Measurements from ENCODE around the gene KDM4C.

KDM4C gene

DNA sequence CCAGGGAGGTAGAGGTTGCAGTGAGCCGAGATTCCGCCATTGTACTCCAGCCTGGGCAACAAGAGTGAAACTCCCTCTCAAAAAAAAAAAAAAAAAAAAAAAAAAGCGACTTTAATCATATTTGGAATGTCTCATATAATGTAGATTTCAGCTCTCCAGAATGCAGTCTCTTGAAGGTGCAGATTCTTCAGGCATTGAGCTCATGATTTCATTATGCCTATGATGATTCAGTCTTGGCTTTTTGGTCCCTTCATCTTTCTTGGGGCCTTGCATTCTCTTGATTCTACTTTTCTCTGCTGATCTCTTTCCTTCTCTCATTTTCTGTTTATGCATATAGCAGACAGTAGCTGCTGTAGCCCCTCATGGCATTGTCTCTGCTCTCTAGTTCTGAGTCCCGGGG, 22.9 kb downstream of the KDM4C start:
- Histone ChIP-seq H3K4me3 (ENCODE audit: low read depth, low read length) (no peak overlapping the region), H3K27me3 (ENCODE audit: control insufficient read depth, insufficient read depth, low read length) (no peaks in the 10 kb centered on the region), H2AFZ (no peak overlapping the region), H3K36me3 (ENCODE audit: control insufficient read depth, insufficient read depth, low read length) (no peaks in the 10 kb centered on the region), H3K4me2 (ENCODE audit: low read length) (no peak overlapping the region), H3K27ac (no peak overlapping the region), H3K79me2 (peaks cover 28% of the 10 kb centered on the region), H3K9ac (no peak overlapping the region), H3K9me3 (ENCODE audit: control insufficient read depth, low read length) (no peaks in the 10 kb centered on the region), H3K4me1 (no peaks in the 10 kb centered on the region)
- TF ChIP-seq, protein P1, sequence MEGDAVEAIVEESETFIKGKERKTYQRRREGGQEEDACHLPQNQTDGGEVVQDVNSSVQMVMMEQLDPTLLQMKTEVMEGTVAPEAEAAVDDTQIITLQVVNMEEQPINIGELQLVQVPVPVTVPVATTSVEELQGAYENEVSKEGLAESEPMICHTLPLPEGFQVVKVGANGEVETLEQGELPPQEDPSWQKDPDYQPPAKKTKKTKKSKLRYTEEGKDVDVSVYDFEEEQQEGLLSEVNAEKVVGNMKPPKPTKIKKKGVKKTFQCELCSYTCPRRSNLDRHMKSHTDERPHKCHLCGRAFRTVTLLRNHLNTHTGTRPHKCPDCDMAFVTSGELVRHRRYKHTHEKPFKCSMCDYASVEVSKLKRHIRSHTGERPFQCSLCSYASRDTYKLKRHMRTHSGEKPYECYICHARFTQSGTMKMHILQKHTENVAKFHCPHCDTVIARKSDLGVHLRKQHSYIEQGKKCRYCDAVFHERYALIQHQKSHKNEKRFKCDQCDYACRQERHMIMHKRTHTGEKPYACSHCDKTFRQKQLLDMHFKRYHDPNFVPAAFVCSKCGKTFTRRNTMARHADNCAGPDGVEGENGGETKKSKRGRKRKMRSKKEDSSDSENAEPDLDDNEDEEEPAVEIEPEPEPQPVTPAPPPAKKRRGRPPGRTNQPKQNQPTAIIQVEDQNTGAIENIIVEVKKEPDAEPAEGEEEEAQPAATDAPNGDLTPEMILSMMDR (IDR thresholded peaks at IDR 0.05), result no peak

DNA sequence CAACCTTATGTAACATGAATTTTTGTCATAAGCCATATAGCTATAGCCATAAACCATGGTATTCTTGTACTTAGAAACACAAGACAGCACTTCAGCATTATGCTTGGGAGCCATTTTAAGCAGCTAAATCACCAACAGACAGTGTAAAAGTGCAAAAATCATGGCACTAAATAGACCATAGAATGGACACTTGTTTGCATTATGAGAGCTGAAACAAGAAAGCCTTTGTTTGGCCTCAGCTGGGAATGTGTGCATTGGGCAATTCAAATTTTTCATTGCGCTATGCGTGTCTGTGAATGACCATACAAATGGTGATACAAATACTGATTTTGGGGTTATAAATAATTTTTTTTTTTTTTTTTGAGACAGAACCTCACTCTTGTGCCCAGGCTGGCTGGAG, 23.7 kb downstream of the KDM4C start:
- no peak overlapping the region for H3K9ac ChIP-seq
- H3K36me3 ChIP-seq (ENCODE audit: control insufficient read depth, insufficient read depth, low read length), result no peaks in the 10 kb centered on the region
- peaks cover 28% of the 10 kb centered on the region for H3K79me2 ChIP-seq
- TF ChIP-seq, protein P1 (IDR thresholded peaks at IDR 0.05), result no peak
- no peaks in the 10 kb centered on the region for H3K4me1 ChIP-seq
- H3K4me2 ChIP-seq (ENCODE audit: low read length), result no peak overlapping the region
- no peaks in the 10 kb centered on the region for H3K27me3 ChIP-seq (ENCODE audit: control insufficient read depth, insufficient read depth, low read length)
- H3K9me3 ChIP-seq (ENCODE audit: control insufficient read depth, low read length), result no peaks in the 10 kb centered on the region
- H3K27ac ChIP-seq, result no peak overlapping the region
- H2AFZ ChIP-seq, result no peak overlapping the region
- H3K4me3 ChIP-seq (ENCODE audit: low read depth, low read length), result no peak overlapping the region

DNA sequence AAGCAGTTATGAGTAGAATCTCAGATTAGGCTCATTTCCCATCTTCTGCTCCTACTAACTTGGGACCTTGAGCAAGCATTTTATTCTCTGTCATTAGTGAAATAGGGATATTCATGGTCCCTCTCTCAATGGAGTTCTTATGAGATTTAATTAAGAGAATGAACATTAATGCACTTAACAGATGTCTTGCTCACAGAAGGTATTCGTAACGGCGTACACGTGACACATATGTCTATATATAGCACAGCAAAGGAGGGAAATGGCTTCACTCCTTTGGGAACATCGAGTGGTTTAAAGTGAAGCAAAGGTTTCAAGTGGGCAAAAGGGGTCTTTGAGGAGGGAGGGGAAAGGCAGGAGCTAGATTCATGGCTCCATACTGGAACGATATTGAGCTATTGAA, 24.6 kb downstream of the KDM4C start:
- TF ChIP-seq, protein P1 (IDR thresholded peaks at IDR 0.05), result no peak
- H3K4me3 ChIP-seq (ENCODE audit: low read depth, low read length), result no peak overlapping the region
- H3K4me2 ChIP-seq (ENCODE audit: low read length), result no peak overlapping the region
- no peaks in the 10 kb centered on the region for H3K4me1 ChIP-seq
- H2AFZ ChIP-seq, result no peak overlapping the region
- no peaks in the 10 kb centered on the region for H3K9me3 ChIP-seq (ENCODE audit: control insufficient read depth, low read length)
- H3K79me2 ChIP-seq, result peaks cover 24% of the 10 kb centered on the region
- no peak overlapping the region for H3K27ac ChIP-seq
- H3K27me3 ChIP-seq (ENCODE audit: control insufficient read depth, insufficient read depth, low read length), result no peaks in the 10 kb centered on the region
- H3K36me3 ChIP-seq (ENCODE audit: control insufficient read depth, insufficient read depth, low read length), result no peaks in the 10 kb centered on the region
- no peak overlapping the region for H3K9ac ChIP-seq

DNA sequence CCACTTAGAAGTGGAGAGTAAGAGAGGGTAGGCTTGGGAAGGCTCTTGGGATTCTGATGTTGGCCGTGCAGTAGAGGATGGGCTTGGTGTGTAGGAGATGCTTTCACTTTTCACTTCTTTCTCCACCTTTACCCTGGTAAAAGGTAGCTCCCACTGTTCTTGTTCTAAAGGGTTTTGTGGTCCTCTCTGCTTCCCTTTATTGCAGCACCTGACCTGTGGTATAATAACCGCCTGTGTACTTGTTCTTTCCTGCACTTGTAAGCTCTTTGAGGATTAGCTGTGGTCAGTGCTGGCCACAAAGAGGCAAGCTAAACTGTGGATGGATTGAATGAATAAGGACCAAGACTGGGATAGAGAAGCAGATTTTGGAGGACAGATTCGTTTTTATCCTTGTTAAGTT, 25.2 kb downstream of the KDM4C start:
- Histone ChIP-seq H3K36me3 (ENCODE audit: control insufficient read depth, insufficient read depth, low read length) (no peaks in the 10 kb centered on the region), H3K79me2 (peaks cover 22% of the 10 kb centered on the region), H3K27me3 (ENCODE audit: control insufficient read depth, insufficient read depth, low read length) (no peaks in the 10 kb centered on the region), H3K4me2 (ENCODE audit: low read length) (no peak overlapping the region), H2AFZ (no peak overlapping the region), H3K9ac (no peak overlapping the region), H3K4me3 (ENCODE audit: low read depth, low read length) (no peak overlapping the region), H3K27ac (no peak overlapping the region), H3K4me1 (no peaks in the 10 kb centered on the region), H3K9me3 (ENCODE audit: control insufficient read depth, low read length) (no peaks in the 10 kb centered on the region)
- TF ChIP-seq, protein P1 (IDR thresholded peaks at IDR 0.05), result no peak

DNA sequence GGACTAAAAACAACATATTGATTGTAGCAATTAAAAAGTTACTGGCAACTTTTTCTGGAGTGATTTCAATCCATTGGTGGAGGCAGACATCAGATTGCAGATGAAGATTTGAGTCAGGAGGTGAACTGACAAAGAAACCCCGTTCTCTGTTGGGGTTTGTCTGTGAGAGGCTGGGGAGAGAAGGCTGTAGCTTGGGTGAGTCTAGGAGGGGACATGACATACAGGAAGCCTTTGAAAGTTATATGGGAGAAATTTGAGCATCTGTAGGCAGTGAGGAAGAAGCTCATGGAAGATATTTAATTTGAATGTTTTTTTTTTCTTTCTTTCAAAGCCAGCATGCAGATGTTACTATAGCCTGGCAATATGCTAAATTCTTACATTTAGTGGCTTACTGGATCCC, 26.0 kb downstream of the KDM4C start:
- Histone ChIP-seq H3K9me3 (ENCODE audit: control insufficient read depth, low read length) (no peaks in the 10 kb centered on the region), H3K4me3 (ENCODE audit: low read depth, low read length) (no peak overlapping the region), H3K27ac (no peak overlapping the region), H3K79me2 (peaks cover 22% of the 10 kb centered on the region), H2AFZ (no peak overlapping the region), H3K4me1 (no peaks in the 10 kb centered on the region), H3K27me3 (ENCODE audit: control insufficient read depth, insufficient read depth, low read length) (no peaks in the 10 kb centered on the region), H3K4me2 (ENCODE audit: low read length) (no peak overlapping the region), H3K9ac (no peak overlapping the region), H3K36me3 (ENCODE audit: control insufficient read depth, insufficient read depth, low read length) (no peaks in the 10 kb centered on the region)
- TF ChIP-seq, protein P1 (IDR thresholded peaks at IDR 0.05), result no peak

All from parathyroid adenoma (tissue), 2 donors.